HEK293 (cell line): Measurements from ENCODE around the gene CXCL17.
"Not testable (repeated sequence)": the region's sequence is repeated elsewhere in the genome, so short reads cannot be mapped to it uniquely, and the experiment has no call there.

ENCODE experiments used
- CTCF ChIA-PET: fragments of 350-600 bp; formaldehyde crosslinking; extraction: SDS; loops from one replicate; lab custom pipeline; 2021; ENCODE audit warnings: antibody characterized with exemption; lab: Yijun Ruan, JAX
- POLR2A ChIA-PET: fragments of 300-600 bp; formaldehyde crosslinking; extraction: SDS; loops from one replicate; lab custom pipeline; 2020; ENCODE audit warnings: antibody characterized with exemption, inconsistent platforms; lab: Yijun Ruan, JAX
- H3K27ac ChIP-seq: fragments of 200-500 bp; sonication (Bioruptor generic); 2 replicates; pipeline ENCODE4 v1.5.1; 2014; ENCODE audit warnings: low read depth, low read length, control low read depth, inconsistent platforms; ENCODE audit errors: extremely low read depth
- H3K36me3 ChIP-seq, 2 experiments: fragments of 200-500 bp in 1 of 2; sonication (Bioruptor generic) in 1 of 2; 1 replicate in 1 of 2; 2 replicates in 1 of 2; pipeline ENCODE4 v1.5.1; 2014 to 2017; ENCODE audit warnings: inconsistent platforms in 2 of 2, low read length in 2 of 2; ENCODE audit not compliant: control insufficient read depth in 2 of 2, insufficient read depth in 1 of 2
- H3K4me1 ChIP-seq: fragments of 200-500 bp; sonication (Bioruptor generic); 2 replicates; pipeline ENCODE4 v1.5.1; 2014; ENCODE audit warnings: mild to moderate bottlenecking, low read length, inconsistent platforms; ENCODE audit not compliant: control insufficient read depth, insufficient read depth
- H3K4me3 ChIP-seq: 2 replicates; pipeline ENCODE4 v1.5.1; 2011; ENCODE audit warnings: low read depth, mild to moderate bottlenecking, control low read depth, low read length, moderate library complexity
- H3K9me3 ChIP-seq: fragments of 200-500 bp; sonication (Bioruptor generic); 2 replicates; pipeline ENCODE4 v1.5.1; 2014; ENCODE audit warnings: low read depth, low read length, inconsistent platforms; ENCODE audit not compliant: control insufficient read depth, insufficient read depth
- AEBP2 ChIP-seq: fragments of 450-650 bp; formaldehyde crosslinking; IDR thresholded peaks from 2 replicates; pipeline ENCODE4 v1.5.1; 2016; ENCODE audit warnings: missing biosample characterization, missing genetic modification characterization, borderline replicate concordance
- GFI1B ChIP-seq: fragments of 450-650 bp; formaldehyde crosslinking; IDR thresholded peaks from 2 replicates; pipeline ENCODE4 v1.5.1; 2016; ENCODE audit warnings: missing biosample characterization, missing genetic modification characterization
- GLI2 ChIP-seq: fragments of 450-650 bp; formaldehyde crosslinking; IDR thresholded peaks from 2 replicates; pipeline ENCODE4; 2017; ENCODE audit warnings: missing biosample characterization, missing genetic modification characterization, low read depth, borderline replicate concordance
- GLIS2 ChIP-seq: fragments of 450-650 bp; formaldehyde crosslinking; IDR thresholded peaks from 2 replicates; pipeline ENCODE4 v1.5.1; 2016; ENCODE audit warnings: missing biosample characterization, missing genetic modification characterization
- KLF1 ChIP-seq: fragments of 450-650 bp; formaldehyde crosslinking; IDR thresholded peaks from 2 replicates; pipeline ENCODE4 v1.5.1; 2016; ENCODE audit warnings: missing biosample characterization, missing genetic modification characterization
- KLF16 ChIP-seq: fragments of 450-650 bp; formaldehyde crosslinking; IDR thresholded peaks from 2 replicates; pipeline ENCODE4 v1.5.1; 2017; ENCODE audit warnings: missing biosample characterization, missing genetic modification characterization
- SALL2 ChIP-seq: fragments of 450-650 bp; formaldehyde crosslinking; IDR thresholded peaks from 2 replicates; pipeline ENCODE4 v1.5.0; 2017; ENCODE audit warnings: missing biosample characterization, mild to moderate bottlenecking, missing genetic modification characterization, borderline replicate concordance
- SP7 ChIP-seq: fragments of 450-650 bp; formaldehyde crosslinking; IDR thresholded peaks from 2 replicates; pipeline ENCODE4 v1.5.1; 2016; ENCODE audit warnings: missing biosample characterization, missing genetic modification characterization
- TRIM28 ChIP-seq: IDR thresholded peaks from 2 replicates; pipeline ENCODE4 v1.6.1; 2011; ENCODE audit warnings: low read length, control low read depth, borderline replicate concordance
- ZBTB44 ChIP-seq: fragments of 450-650 bp; IDR thresholded peaks from 2 replicates; pipeline ENCODE4 v1.5.1; 2018; ENCODE audit warnings: missing biosample characterization, mild to moderate bottlenecking, missing genetic modification characterization
- ZBTB7A ChIP-seq: fragments of 450-650 bp; formaldehyde crosslinking; IDR thresholded peaks from 2 replicates; pipeline ENCODE4 v1.5.1; 2016; ENCODE audit warnings: low read depth, missing biosample characterization, missing genetic modification characterization
- ZFP3 ChIP-seq: fragments of 450-650 bp; formaldehyde crosslinking; IDR thresholded peaks from 2 replicates; pipeline ENCODE4 v1.5.1; 2016; ENCODE audit warnings: low read depth, missing biosample characterization, missing genetic modification characterization
- ZNF132 ChIP-seq: fragments of 450-650 bp; formaldehyde crosslinking; IDR thresholded peaks from 2 replicates; pipeline ENCODE4 v1.5.1; 2017; ENCODE audit warnings: missing biosample characterization, missing genetic modification characterization, borderline replicate concordance
- ZNF24 ChIP-seq: fragments of 450-650 bp; formaldehyde crosslinking; IDR thresholded peaks from 2 replicates; pipeline ENCODE4 v1.5.1; 2016; ENCODE audit warnings: missing biosample characterization, missing genetic modification characterization
- ZNF610 ChIP-seq: fragments of 450-650 bp; formaldehyde crosslinking; IDR thresholded peaks from 2 replicates; pipeline ENCODE4 v1.5.1; 2016; ENCODE audit warnings: missing biosample characterization, missing genetic modification characterization, borderline replicate concordance
- ZNF76 ChIP-seq: fragments of 450-650 bp; formaldehyde crosslinking; IDR thresholded peaks from 2 replicates; pipeline ENCODE4; 2016; ENCODE audit warnings: low read depth, missing biosample characterization, missing genetic modification characterization, borderline replicate concordance
- ZNF837 ChIP-seq: fragments of 450-650 bp; formaldehyde crosslinking; IDR thresholded peaks from 2 replicates; pipeline ENCODE4 v1.5.1; 2016; ENCODE audit warnings: missing biosample characterization, missing genetic modification characterization
- ZXDB ChIP-seq: fragments of 450-650 bp; formaldehyde crosslinking; IDR thresholded peaks from 2 replicates; pipeline ENCODE4 v1.5.1; 2016; ENCODE audit warnings: missing biosample characterization, missing genetic modification characterization
- TF ChIP-seq, protein P1 (sequence below): fragments of 450-650 bp; formaldehyde crosslinking; IDR thresholded peaks from 2 replicates; pipeline ENCODE4 v1.5.1; 2016; ENCODE audit warnings: missing biosample characterization, missing genetic modification characterization, borderline replicate concordance

Gene CXCL17

DNA sequence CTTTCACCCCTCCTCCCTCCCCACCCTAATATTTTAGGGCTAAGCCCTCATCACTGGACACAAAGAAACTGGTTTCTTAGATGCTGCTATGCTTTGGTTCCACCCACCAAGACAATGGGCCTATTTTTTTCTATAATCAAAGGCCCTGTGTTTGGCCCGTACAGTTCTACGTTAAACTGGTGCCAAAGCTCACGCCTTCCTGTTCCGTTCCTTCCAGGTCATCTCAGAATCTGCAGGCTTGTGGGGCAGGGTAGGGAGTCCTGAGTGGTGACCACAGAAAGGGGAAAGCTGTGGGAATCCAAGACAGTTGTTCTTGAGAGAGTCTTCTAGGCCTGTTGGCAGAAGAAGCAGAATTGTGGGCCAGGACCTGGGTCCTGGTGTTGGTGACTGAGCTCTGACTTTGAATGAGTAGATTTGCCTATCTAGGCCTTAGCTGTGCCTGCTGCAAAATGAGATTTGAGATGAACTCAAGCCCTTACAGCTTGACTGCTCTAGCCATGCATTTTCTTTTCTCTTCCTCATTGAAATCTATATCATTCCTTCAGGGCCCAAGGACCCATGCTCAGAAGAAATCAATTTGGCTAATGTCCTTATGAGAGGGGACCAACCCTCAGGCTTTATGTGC, 19.1 kb upstream of the CXCL17 start:
- H3K9me3 ChIP-seq, result no peaks in the 10 kb centered on the region
- no peak overlapping the region for H3K4me3 ChIP-seq
- no peak for TF ChIP-seq KLF16
- no peak for TF ChIP-seq GLI2
- TF ChIP-seq, protein P1, sequence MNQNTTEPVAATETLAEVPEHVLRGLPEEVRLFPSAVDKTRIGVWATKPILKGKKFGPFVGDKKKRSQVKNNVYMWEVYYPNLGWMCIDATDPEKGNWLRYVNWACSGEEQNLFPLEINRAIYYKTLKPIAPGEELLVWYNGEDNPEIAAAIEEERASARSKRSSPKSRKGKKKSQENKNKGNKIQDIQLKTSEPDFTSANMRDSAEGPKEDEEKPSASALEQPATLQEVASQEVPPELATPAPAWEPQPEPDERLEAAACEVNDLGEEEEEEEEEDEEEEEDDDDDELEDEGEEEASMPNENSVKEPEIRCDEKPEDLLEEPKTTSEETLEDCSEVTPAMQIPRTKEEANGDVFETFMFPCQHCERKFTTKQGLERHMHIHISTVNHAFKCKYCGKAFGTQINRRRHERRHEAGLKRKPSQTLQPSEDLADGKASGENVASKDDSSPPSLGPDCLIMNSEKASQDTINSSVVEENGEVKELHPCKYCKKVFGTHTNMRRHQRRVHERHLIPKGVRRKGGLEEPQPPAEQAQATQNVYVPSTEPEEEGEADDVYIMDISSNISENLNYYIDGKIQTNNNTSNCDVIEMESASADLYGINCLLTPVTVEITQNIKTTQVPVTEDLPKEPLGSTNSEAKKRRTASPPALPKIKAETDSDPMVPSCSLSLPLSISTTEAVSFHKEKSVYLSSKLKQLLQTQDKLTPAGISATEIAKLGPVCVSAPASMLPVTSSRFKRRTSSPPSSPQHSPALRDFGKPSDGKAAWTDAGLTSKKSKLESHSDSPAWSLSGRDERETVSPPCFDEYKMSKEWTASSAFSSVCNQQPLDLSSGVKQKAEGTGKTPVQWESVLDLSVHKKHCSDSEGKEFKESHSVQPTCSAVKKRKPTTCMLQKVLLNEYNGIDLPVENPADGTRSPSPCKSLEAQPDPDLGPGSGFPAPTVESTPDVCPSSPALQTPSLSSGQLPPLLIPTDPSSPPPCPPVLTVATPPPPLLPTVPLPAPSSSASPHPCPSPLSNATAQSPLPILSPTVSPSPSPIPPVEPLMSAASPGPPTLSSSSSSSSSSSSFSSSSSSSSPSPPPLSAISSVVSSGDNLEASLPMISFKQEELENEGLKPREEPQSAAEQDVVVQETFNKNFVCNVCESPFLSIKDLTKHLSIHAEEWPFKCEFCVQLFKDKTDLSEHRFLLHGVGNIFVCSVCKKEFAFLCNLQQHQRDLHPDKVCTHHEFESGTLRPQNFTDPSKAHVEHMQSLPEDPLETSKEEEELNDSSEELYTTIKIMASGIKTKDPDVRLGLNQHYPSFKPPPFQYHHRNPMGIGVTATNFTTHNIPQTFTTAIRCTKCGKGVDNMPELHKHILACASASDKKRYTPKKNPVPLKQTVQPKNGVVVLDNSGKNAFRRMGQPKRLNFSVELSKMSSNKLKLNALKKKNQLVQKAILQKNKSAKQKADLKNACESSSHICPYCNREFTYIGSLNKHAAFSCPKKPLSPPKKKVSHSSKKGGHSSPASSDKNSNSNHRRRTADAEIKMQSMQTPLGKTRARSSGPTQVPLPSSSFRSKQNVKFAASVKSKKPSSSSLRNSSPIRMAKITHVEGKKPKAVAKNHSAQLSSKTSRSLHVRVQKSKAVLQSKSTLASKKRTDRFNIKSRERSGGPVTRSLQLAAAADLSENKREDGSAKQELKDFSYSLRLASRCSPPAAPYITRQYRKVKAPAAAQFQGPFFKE (tag by site-specific recombination), result no peak
- TF ChIP-seq SP7, result no peak
- no peak for TF ChIP-seq ZBTB44 (tag by site-specific recombination)
- TF ChIP-seq ZFP3 (tag by site-specific recombination), result no peak
- TF ChIP-seq GFI1B (tag by site-specific recombination), result no peak
- no peak for TF ChIP-seq TRIM28
- no peak for TF ChIP-seq ZBTB7A (tag by site-specific recombination)
- TF ChIP-seq ZXDB (tag by site-specific recombination), result no peak
- no peak for TF ChIP-seq ZNF76 (tag by site-specific recombination)
- POLR2A ChIA-PET, result no interaction called here
- H3K4me1 ChIP-seq, result peaks cover 7% of the 10 kb centered on the region
- H3K27ac ChIP-seq, result no peak overlapping the region
- CTCF ChIA-PET, result interaction anchor here (0.7 to 2.1 kb wide), 8 partner anchors 11 to 285 kb away, joined by 3 to 13 read pairs (median 4); partner anchors contain the start of gene CEACAM1
- no peaks in the 10 kb centered on the region for H3K36me3 ChIP-seq

GRCh38 chr19:42461231-42461630, 18.5 kb upstream of the CXCL17 start:
- POLR2A ChIA-PET, H3K27ac ChIP-seq, H3K9me3 ChIP-seq, H3K4me1 ChIP-seq, H3K36me3 ChIP-seq, H3K4me3 ChIP-seq: not testable (repeated sequence)
- CTCF ChIA-PET, result interaction anchor here (0.7 to 2.1 kb wide), 6 partner anchors 14 to 68 kb away, joined by 3 to 13 read pairs (median 4); partner anchors contain the start of gene CEACAM1

- POLR2A ChIA-PET, result no interaction called here
- CTCF ChIA-PET, result interaction anchor here (0.7 to 1.6 kb wide), 3 partner anchors 10 to 114 kb away, joined by 3 to 9 read pairs (median 4); no protein-coding TSS in a partner anchor
Measured at GRCh38 chr19:42459926-42460325, 17.2 kb upstream of the CXCL17 start.

More at GRCh38 chr19:42459926-42460325, 17.2 kb upstream of the CXCL17 start:
- no peaks in the 10 kb centered on the region for H3K9me3 ChIP-seq
- H3K4me1 ChIP-seq, result peaks cover 3% of the 10 kb centered on the region; the same call in 1 of the 2 replicates
- H3K36me3 ChIP-seq, result no peaks in the 10 kb centered on the region
- TF ChIP-seq SALL2, result no peak
- TF ChIP-seq ZNF24 (tag by site-specific recombination), result no peak
- TF ChIP-seq KLF1, result no peak
- TF ChIP-seq ZNF132 (tag by site-specific recombination), result no peak
- no peak for TF ChIP-seq SP7
- no peak for TF ChIP-seq GLIS2
- TF ChIP-seq AEBP2 (tag by site-specific recombination), result no peak
- no peak for TF ChIP-seq ZNF610
- no peak for TF ChIP-seq ZNF837
- H3K27ac ChIP-seq, result no peak overlapping the region
- H3K4me3 ChIP-seq, result no peak overlapping the region
